ENCODE measurements around the gene MEGF10.

The MEGF10 gene

GRCh38 chr5:127409246-127409917 is 118.8 kb downstream of the MEGF10 start:
- DNase-seq (ENCODE audit: low read depth in 3 of 3, low spot score in 1 of 3), result no peak

- DNase-seq (ENCODE audit: low read depth in 3 of 3, low spot score in 1 of 3), result no peak
Observed at GRCh38 chr5:127409921-127410675, 119.5 kb downstream of the MEGF10 start.

- no peak for DNase-seq (ENCODE audit: low read depth in 3 of 3, low spot score in 1 of 3)
Observed at GRCh38 chr5:127410959-127411358, 120.4 kb downstream of the MEGF10 start.

GRCh38 chr5:127411381-127411780 is 120.8 kb downstream of the MEGF10 start:
- DNase-seq (ENCODE audit: low read depth in 3 of 3, low spot score in 1 of 3), result no peak

GRCh38 chr5:127412698-127413097 is 122.1 kb downstream of the MEGF10 start:
- DNase-seq (ENCODE audit: low read depth in 3 of 3, low spot score in 1 of 3), result no peak

- DNase-seq (ENCODE audit: low read depth in 3 of 3, low spot score in 1 of 3), result no peak
Observed at GRCh38 chr5:127415034-127415433, 124.4 kb downstream of the MEGF10 start.

- DNase-seq (ENCODE audit: low read depth in 3 of 3, low spot score in 1 of 3), result no peak
Observed at GRCh38 chr5:127416906-127417305, 126.3 kb downstream of the MEGF10 start.

GRCh38 chr5:127417528-127417927 is 126.9 kb downstream of the MEGF10 start:
- no peak for DNase-seq (ENCODE audit: low read depth in 3 of 3, low spot score in 1 of 3)

GRCh38 chr5:127418367-127418766 is 127.8 kb downstream of the MEGF10 start:
- no peak for DNase-seq (ENCODE audit: low read depth in 3 of 3, low spot score in 1 of 3)

GRCh38 chr5:127418974-127419682 is 128.5 kb downstream of the MEGF10 start:
- DNase-seq (ENCODE audit: low read depth in 3 of 3, low spot score in 1 of 3), result no peak

GRCh38 chr5:127419683-127420257 is 129.2 kb downstream of the MEGF10 start:
- DNase-seq (ENCODE audit: low read depth in 3 of 3, low spot score in 1 of 3), result no peak

GRCh38 chr5:127420758-127421157 is 130.2 kb downstream of the MEGF10 start:
- no peak for DNase-seq (ENCODE audit: low read depth in 3 of 3, low spot score in 1 of 3)

GRCh38 chr5:127421471-127421870 is 130.9 kb downstream of the MEGF10 start:
- DNase-seq (ENCODE audit: low read depth in 3 of 3, low spot score in 1 of 3), result no peak

GRCh38 chr5:127423173-127423798 is 132.7 kb downstream of the MEGF10 start:
- DNase-seq (ENCODE audit: low read depth in 3 of 3, low spot score in 1 of 3), result no peak

- no peak for DNase-seq (ENCODE audit: low read depth in 3 of 3, low spot score in 1 of 3)
Observed at GRCh38 chr5:127425037-127425436, 134.4 kb downstream of the MEGF10 start.

- no peak for DNase-seq (ENCODE audit: low read depth in 3 of 3, low spot score in 1 of 3)
Observed at GRCh38 chr5:127425868-127426267, 135.3 kb downstream of the MEGF10 start.

GRCh38 chr5:127426661-127427060 is 136.1 kb downstream of the MEGF10 start:
- DNase-seq (ENCODE audit: low read depth in 3 of 3, low spot score in 1 of 3), result no peak

GRCh38 chr5:127428276-127428675 is 137.7 kb downstream of the MEGF10 start:
- no peak for DNase-seq (ENCODE audit: low read depth in 3 of 3, low spot score in 1 of 3)

GRCh38 chr5:127428748-127429147 is 138.2 kb downstream of the MEGF10 start:
- no peak for DNase-seq (ENCODE audit: low read depth in 3 of 3, low spot score in 1 of 3)

GRCh38 chr5:127429928-127430327 is 139.3 kb downstream of the MEGF10 start:
- no peak for DNase-seq (ENCODE audit: low read depth in 3 of 3, low spot score in 1 of 3)

GRCh38 chr5:127430627-127431026 is 140.0 kb downstream of the MEGF10 start:
- DNase-seq (ENCODE audit: low read depth in 3 of 3, low spot score in 1 of 3), result no peak
